Astrocyte of the spinal cord (primary cell): Measurements from ENCODE around the gene SLC29A3.
A peak's percentile ranks its signal among the peaks of the same experiment; 100 is the strongest.

Experiments used
- DNase-seq: peaks from one replicate; pipeline ENCODE4 v3.0.0; 2011; ENCODE audit warnings: low read depth, low spot score
- H3K4me3 ChIP-seq: 2 replicates; pipeline ENCODE4 v1.5.1; 2011; ENCODE audit warnings: low read depth, mild to moderate bottlenecking, low read length, moderate library complexity
- in situ Hi-C: cut with HindIII; loops from 2 replicates; pipeline ENCODE4 v1.10.0; 2017; ENCODE audit warnings: low sequenced_read_pairs
- TF ChIP-seq, protein P1 (sequence below): IDR thresholded peaks from 2 replicates; pipeline ENCODE4 v1.5.1; 2012; ENCODE audit warnings: low read depth, mild to moderate bottlenecking, low read length, inconsistent platforms

The SLC29A3 gene

DNA sequence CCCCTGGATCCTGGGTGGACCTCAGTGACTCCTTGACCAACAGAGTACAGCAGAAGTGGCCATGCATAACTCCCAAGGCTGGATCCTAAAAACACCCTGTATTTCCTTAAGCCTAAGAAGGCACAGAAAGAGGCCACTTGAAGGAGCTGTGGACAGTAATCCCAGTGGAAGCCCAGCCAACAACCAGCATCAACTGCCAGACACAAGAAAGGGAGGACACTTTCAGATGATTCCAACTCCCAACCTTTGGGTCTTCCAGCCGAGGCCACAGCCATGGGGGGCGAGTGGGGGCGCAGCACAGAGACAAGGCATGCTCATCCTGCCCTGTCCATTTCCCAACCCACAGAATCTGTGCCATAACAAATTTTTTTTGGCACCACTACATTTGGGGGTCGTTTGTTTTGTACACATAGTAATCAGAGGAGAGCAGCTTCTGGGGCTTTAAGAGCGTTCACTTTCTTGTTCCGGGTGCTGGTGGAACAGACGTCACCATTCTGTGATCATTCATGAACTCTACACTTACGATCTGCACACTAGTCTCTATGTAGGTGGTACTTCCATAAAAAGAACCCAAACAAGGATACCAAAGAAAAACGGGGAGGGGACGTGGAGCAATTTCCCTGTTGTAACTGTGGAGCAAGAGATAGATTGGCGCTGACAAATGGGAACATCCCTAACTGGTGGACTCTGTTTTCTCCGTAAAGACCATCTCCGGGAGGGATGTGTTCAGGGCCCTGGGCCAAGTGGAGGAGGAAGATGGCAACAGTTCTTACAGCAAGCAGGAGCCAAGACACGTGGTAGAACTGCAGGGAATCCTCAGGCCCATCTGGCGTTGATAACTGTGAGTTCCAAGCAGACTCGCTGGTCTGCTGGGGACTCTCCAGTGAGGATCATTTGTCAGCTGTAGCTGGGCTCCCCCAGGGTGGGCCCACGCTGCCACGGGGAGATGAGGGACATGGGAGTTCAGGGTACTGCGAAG lies 6.0 kb upstream of the SLC29A3 start:
- in situ Hi-C loops: no loop called here
- no peak overlapping the region for H3K4me3 ChIP-seq
- peak; percentile 54 for DNase-seq
- TF ChIP-seq, protein P1, sequence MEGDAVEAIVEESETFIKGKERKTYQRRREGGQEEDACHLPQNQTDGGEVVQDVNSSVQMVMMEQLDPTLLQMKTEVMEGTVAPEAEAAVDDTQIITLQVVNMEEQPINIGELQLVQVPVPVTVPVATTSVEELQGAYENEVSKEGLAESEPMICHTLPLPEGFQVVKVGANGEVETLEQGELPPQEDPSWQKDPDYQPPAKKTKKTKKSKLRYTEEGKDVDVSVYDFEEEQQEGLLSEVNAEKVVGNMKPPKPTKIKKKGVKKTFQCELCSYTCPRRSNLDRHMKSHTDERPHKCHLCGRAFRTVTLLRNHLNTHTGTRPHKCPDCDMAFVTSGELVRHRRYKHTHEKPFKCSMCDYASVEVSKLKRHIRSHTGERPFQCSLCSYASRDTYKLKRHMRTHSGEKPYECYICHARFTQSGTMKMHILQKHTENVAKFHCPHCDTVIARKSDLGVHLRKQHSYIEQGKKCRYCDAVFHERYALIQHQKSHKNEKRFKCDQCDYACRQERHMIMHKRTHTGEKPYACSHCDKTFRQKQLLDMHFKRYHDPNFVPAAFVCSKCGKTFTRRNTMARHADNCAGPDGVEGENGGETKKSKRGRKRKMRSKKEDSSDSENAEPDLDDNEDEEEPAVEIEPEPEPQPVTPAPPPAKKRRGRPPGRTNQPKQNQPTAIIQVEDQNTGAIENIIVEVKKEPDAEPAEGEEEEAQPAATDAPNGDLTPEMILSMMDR: no peak

DNA sequence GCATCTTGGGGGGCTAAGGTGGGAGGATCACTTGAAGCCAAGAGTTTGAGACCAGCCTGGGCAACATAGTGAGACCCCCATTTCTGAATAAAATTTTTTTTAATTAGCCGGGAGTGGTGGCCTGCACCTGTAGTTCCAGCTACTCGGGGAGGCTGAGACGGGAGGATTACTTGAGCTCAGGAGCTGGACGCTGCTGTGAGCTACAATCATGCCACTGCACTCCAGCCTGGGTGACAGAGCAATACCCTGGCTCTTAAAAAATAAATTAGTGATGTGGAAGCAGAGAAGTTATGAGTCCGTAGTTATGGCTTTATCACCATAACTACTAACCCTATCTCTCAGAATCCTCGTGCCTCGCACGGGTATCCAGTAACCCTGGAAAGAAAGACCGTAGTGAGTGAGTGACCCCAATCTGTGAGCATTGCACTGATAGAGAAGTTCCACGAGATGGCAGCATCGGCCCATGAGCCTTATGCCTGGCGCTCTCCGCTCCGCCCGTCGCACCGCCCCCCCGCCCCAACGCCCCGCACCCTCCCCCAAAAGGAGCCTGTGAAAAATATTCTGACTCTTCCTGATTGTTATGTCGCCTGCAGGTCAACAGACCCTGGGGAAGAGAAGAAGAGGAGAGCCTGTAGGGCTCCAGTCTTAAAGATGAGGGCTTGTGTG lies 4.9 kb upstream of the SLC29A3 start:
- in situ Hi-C loops: no loop called here
- no peak overlapping the region for H3K4me3 ChIP-seq
- TF ChIP-seq, protein P1: peak; percentile 75
- DNase-seq: peak; percentile 19

DNA sequence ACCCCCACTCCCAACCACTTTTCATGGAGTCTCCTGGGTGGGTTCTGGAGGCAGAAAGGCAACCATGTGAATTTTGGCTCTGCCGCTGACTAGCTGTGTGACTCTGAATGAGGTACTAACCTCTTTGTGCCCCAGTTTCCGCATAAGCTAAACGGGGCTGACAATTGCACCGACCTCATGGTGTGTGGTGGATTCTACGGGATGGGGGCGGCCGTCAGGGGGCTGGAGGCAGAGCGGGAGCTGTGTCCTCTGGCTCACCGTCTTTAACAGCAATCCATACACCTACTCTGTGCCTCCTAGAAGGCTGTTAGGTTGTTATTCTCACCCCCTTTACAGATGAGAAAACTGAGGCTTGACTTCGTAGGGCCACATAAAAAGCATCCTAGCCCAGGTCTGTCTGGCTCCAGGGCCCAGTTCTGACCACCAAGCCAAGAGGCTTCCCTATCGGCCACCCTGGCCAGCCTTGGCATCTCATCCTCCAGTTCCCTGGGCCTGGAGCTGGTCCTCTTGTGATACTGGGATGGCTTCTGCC lies 4.3 kb upstream of the SLC29A3 start:
- in situ Hi-C loops: no loop called here

DNA sequence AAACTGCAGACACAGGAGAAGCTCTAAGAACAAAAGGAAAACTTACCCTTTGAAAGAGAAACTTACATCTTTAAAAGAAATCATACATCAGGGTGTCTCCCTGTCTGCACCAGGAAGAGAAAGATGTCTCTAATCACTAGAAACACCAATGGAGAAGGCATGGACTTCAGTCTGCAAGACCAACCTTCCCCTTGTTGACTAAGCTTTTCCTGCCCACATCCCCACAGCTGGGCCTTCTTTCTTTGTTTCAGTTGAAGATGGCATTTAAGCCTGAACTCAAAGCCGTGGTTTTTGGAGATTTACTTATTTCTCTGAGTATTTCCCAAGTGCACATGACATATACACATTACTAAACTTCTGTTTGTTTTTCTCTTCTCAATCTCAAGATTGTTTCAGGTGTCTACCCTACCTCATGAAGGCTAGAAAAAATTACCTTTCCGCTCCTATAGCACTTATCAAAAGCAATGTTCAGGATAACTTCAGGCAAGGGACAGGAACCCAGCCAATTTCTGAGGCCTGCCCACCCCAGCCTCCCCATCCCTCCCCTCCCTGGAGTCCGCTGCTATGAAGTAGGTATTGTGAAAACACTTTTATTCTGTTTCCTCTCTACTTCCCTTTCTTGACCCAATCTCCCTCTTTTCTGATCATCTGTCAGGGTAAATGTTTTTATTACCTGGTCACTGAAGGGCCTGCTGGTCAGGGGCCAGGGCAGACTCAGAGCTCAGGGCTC lies 2.8 kb upstream of the SLC29A3 start:
- no peak for DNase-seq
- TF ChIP-seq, protein P1: no peak
- in situ Hi-C loops: no loop called here
- H3K4me3 ChIP-seq: no peak overlapping the region

More for the DNA sequence above, 4.3 kb upstream of the SLC29A3 start:
- TF ChIP-seq, protein P1: no peak
- no peak overlapping the region for H3K4me3 ChIP-seq
- no peak for DNase-seq

DNA sequence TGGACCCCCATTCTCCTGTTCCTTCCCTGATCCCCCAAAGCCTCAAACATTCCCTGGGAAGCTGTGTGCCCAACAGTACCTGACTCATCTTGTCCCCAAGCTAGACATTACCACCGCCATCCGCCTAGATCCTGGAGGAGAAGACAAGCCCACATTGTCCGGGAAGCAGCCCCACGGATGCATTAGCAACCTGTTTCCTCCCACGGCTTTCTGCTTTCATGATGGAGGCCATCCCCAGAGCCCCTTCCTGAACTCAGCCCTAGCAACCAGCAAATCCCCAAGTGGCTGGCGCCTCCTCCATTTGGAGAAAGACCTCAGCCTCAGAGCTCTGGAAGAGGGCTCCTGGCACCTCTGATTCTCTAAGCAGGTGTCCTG lies 2.3 kb upstream of the SLC29A3 start:
- no peak for DNase-seq
- no peak overlapping the region for H3K4me3 ChIP-seq
- TF ChIP-seq, protein P1: no peak
- in situ Hi-C loops: no loop called here

DNA sequence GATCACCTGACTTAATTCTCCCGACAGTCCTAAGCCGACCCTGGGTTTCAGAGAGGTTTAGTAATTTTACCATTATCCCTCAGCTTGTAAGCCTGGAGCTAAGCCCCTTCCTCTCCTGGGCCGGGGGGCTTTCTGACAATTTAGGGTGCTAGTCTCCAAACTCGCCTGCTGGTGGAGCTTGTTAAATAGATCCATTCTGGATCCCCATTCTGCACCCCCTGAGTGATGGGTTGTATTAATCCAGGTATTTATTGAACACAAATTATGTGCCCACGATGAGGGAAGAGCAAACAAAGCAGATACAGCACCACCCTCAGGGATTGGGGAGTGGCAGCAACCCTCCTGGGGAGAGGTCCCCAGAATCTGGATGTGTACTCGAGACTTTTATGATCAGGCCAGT lies 1.3 kb upstream of the SLC29A3 start:
- DNase-seq: no peak
- no peak overlapping the region for H3K4me3 ChIP-seq
- TF ChIP-seq, protein P1: no peak
- in situ Hi-C loops: no loop called here
